GM18507 (cell line): ENCODE results near the gene TAPBPL.
"Not testable (repeated sequence)": the region's sequence is repeated elsewhere in the genome, so short reads cannot be mapped to it uniquely, and the experiment has no call there.

Experiments used
- DNase-seq: peaks from one replicate; pipeline ENCODE4 v3.0.0; 2011; ENCODE audit warnings: low read depth; ENCODE audit not compliant: insufficient read length; ENCODE audit errors: extremely low spot score
- FAIRE-seq: peaks from 2 replicates; lab custom pipeline; 2011; peaks lifted over from hg19 to GRCh38; lab: Jason Lieb, UNC

TAPBPL gene

DNA sequence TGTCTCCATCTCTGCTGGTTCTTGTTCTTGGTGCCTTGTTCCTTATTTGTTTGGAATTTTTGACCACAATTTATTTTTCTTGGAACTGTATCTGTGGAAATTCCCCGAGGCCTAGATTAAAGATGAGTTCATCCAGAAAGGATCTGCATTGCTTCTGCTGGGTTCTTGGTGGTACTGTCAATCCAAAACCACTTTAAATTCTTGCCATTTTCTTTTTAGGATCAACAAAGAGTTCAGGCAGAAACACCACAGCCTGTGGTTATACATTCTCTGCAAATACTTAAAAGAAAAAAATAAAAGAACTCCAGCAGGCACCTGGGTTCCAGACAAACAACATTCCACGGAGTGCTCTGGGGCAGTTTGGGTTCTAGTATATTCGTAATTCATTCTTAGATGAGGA, 24.6 kb downstream of the TAPBPL start:
- FAIRE-seq, result no peak
- no peak for DNase-seq

DNA sequence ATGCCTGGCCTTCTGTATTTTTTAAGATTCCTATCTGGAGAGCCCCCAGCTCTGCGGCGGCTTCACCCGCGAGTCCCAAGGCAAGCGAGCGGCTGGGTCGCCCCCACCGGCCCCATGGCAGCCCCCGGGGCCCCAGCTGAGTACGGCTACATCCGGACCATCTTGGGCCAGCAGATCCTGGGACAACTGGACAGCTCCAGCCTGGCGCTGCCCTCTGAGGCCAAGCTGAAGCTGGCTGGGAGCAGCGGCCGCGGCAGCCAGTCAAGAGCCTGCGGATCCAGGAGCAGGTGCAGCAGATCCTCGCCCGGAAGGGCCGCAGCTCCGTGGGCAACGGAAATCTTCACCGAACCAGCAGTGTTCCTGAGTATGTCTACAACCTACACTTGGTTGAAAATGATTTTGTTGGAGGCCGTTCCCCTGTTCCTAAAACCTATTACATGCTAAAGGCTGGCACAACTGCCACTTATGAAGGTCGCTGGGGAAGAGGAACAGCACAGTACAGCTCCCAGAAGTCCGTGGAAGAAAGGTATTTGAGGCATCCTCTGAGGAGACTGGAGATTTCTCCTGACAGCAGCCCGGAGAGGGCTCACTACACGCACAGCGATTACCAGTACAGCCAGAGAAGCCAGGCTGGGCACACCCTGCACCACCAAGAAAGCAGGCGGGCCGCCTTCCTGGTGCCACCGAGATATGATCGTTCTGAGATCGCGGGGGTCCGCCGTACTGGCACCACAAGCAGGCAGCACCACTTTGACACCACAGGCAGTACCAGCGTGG, 25.9 kb downstream of the TAPBPL start:
- DNase-seq, FAIRE-seq: not testable (repeated sequence)

DNA sequence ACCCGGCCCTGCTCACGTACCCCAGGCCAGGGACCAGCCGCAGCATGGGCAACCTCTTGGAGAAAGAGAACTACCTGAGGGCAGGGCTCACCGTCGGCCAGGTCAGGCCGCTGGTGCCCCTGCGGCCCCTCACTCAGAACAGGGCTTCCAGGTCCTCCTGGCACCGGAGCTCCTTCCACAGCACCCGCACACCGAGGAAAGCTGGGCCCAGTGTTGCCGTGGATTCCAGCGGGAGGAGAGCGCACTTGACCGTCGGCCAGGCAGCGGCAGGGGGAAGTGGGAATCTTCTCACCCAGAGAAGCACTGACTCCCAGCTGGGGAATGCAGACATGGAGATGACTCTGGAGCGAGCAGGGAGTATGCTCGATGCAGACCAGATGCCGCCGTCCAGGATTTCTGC, 26.6 kb downstream of the TAPBPL start:
- DNase-seq (no peak), FAIRE-seq (no peak)

DNA sequence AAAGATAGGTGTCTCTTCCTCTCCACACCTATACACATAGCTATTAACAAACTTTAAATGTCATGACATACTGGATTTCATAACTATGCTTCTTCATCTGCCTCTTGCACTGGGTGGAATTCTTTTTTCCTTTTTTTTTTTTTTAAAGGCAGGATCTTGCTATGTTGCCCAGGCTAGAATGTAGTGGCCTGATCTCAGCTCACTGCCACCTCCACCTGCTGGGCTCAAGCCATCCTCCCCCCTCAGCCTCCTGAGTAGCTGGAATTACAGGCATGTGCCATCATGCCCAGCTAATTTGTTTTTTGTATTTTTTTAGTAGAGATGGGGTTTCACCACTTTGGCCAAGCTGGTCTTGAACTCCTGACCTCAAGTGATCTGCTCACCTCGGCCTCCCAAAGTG, 36.4 kb downstream of the TAPBPL start:
- FAIRE-seq (no peak), DNase-seq (no peak)

DNA sequence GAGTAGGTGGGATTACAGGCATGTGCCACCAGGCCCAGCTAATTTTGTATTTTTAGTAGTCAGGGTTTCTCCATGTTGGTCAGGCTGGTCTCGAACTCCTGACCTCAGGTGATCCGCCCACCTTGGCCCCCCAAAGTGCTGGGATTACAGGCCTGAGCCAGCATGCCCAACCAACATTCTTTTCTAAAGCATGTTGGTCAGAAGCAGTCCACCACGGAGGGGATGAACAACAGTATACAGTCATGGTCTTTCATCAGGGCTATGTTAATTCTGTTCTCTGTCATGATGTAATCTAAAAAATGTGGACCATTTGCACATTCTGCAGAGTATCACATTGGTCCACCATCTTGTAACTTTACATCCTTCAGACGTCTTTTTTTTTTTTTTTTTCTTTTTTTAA, 37.6 kb downstream of the TAPBPL start:
- no peak for DNase-seq
- no peak for FAIRE-seq

DNA sequence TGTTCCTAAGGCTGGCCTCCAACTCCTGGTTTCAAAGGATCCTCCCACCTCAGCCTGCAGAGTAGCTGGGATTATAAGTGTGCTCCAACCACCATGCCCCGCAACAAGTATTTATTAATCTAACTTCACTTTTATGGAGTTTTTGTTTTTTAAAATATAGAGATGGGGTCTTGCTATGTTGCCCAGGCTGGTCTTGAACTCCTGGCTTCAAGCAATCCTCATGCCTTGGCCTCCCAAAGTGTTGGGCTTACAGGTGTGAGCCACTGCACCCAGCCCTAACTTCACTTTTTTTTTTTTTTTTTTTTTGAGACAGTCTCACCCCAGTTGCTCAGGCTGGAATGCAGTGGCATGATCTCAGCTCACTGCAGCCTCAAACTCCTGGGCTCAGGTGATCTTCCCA, 38.8 kb downstream of the TAPBPL start:
- FAIRE-seq, DNase-seq: not testable (repeated sequence)

DNA sequence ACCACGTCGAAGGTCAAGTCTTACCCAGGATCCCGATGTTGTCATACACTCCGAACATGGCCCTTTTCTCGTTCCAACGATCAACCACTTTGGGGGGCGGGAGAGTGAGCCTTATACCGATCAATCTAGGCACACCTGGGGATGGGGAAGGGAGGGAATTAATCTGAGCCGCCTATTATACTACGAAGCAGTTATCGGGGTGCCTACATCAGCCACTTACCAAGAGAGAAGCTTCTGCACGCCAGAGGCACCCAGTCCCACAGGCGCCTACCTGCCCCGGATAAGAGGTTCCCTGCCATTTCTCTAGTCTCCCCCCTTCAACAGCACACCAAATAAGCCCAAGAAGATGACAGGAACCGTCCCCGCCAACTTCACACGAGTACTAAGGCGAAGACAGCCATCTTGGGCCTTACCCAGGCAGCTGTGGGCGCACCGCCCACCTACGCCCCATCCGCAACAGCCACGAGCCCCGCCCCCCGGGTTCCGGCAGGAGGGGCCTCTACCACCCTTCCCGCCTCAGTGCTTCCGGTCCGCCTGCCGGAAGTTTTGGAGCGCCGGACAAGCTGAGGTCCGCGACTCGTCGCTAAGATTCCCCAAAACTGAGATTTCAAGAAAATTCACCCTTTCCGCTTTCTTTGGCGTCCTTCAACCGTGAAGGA, 41.1 kb downstream of the TAPBPL start, which contains the start of gene MRPL51:
Gene MRPL51, minus strand, starts transcription at position 425 of the 659 bp plus-strand sequence. Its CDS starts 126 bp downstream, at position 299.
- DNase-seq (peak; percentile 88), FAIRE-seq (no peak)

DNA sequence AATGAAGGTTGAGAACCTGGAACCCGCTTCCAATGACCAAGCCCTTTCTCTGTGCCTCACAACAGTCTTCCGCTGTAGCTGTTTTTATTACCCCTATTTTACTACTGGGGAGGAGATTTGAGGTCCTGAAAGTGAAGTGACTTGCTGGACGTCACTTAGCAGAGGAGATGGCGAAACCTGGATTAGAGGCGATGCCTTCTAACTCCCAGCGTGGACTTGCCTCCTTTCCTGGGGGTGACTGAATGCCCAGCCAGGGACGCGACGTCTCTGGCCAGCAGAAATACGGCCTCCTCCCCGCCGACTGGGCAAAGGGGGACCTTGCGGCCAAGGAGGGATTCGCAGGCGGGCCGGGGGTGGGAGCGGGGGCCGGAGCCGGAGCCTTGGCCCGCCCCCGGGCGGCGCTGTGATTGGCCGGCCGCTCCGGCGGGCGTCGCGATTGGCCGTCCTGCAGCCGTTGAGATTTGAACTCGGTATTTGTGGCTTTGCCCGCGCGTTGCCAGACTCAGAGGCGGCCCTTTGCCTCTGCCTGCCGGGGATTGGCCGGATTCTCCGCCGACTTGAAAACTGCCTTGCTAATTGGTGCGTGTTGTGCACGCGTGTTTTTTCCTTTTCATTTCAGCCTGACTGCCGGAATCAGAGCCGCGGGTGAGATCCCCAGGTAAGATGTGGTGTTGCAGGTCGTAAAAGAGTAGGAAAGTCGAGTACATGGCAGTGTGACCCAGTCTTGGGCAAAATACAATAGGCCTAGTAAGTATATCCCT, 41.8 kb downstream of the TAPBPL start, which contains the start of gene NCAPD2:
Gene NCAPD2, plus strand, starts transcription at position 606 of the 761 bp plus-strand sequence. CDS start 997 bp downstream, outside the sequence.
- FAIRE-seq, result peak; percentile 93
- peak; percentile 86 for DNase-seq

DNA sequence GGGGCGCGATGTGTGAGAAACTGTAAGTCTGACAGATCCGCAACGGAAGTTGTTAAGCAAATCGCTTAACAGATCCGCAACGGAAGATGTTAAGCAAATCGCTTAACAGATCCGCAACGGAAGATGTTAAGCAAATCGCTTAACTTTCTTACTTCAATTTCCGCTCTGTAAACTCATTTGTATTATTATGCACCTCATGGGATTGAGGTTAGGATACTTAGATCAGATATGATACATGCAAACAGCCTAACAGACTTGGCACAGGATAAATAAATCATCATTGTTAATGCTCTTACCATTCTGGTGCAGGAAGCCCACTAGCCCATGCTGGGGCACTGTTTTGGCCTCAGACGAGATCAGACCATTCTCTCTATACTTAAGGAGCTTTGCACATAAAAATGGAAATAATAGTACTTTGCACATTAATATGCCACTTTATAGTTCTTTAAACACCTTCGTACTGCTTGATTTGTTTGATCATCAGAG, 42.5 kb downstream of the TAPBPL start:
- DNase-seq (no peak), FAIRE-seq (no peak)

DNA sequence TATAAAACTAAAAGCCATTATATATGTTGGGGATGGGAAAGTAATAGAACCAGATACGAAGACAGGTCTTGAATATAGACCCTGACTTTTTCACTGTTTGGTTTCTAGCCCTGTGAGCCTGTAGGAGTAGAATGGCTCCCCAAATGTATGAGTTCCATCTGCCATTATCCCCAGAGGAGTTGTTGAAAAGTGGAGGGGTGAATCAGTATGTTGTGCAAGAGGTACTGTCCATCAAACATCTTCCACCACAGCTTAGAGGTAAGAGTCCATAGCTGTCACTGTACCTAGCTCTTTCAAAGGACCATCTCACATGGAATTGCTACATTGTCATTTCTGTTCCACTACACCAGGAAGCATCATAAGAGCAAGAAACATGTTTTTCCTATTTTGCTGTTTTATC, 43.1 kb downstream of the TAPBPL start:
- DNase-seq (no peak), FAIRE-seq (no peak)

DNA sequence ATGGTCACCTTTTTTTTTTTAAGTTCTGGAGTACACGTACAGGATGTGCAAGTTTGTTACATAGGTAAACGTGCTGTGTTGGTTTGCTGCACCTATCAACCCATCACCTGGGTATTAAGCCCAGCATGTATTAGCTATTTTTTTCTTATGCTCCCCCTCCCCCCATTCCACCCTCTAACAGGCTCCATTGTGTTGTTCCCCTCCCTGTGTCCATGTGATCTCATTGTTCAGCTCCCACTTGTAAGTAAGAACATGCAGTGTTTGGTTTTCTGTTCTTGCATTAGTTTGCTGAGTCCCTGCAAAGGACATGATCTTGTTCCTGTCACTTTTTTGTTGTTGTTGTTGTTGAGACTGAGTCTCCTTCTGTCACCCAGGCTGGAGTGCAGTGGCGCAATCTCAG, 45.4 kb downstream of the TAPBPL start:
- FAIRE-seq, DNase-seq: not testable (repeated sequence)

DNA sequence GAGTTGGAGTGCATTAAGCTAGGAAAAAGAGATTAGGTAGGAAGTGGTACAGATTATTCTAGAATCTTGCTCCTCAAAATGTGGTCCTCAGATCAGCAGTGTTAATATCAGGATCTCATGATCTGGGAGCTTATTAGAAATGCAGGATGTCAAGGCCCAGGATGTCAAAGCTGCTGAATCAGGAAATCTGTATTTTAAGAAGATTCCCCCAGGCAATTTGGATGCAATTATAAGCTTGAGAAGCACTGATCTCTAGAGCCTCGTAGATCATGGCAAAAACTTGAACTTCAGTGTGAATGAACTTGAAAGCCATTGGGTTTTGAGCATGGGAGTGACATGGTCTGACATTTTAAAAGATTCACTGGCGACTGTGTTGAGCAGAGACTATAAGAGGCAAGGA, 48.6 kb downstream of the TAPBPL start:
- no peak for DNase-seq
- no peak for FAIRE-seq

DNA sequence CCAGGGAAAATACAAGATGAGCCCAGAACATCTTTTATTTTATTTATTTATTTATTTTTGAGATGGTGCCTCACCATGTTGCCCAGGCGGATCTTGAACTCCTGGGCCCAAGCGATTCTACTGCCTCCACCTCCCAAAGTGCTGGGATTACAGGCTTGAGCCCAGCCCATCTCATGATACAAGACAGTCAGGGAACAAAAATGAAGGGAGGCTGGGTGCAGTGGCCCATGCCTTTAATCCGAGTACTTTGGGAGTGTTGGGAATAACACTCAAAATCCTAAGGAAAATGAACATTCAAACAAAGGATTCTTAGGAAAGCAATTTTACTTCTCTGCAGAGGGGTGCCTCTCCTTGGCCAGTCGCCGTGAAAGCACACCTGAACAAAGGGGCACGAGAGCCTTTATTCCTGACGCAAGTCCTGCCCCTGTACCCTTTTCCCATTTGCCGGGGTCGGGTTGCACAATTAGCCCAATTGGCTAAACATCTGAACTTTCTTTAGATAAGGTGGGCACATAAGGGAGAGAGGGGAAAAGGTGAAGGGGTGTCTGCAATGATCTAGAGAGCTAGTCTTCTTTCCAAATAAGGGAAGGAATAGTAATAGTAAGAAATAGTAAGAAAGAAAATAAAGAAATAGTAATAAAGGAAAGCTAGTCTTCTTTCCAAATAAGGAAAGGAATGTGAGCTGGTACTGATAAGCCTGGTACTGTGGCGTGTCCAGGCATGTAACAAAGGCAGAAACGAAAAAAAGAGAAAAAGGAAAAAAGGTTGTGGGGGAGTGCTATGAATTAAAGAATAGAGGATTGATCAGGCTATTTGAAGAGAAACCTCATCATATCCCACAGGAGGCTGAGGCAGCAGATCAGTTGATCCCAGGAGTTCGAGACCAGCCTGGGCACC, 55.5 kb downstream of the TAPBPL start:
- FAIRE-seq, result no peak
- no peak for DNase-seq

DNA sequence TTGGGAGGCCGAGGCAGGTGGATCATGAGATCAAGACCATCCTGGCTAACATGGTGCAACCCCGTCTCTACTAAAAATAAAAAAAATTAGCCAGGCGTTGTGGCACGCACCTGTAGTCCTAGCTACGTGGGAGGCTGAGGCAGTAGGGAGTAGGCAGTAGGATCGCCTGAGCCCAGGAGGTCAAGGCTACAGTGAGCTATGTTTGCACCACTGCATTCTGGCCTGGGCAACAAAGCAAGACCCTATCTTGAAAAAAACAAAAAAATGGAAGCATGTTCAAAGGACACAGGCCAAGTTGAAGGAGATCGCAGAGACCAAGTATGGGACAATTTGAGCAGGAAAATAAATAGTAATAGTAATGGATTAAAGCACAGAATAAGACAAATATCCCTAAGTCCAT, 56.2 kb downstream of the TAPBPL start:
- DNase-seq, result no peak
- FAIRE-seq, result no peak
